ENCODE measurements around the gene NAGLU.
A peak's percentile ranks its signal among the peaks of the same experiment; 100 is the strongest.
"Not testable (repeated sequence)": the region's sequence is repeated elsewhere in the genome, so short reads cannot be mapped to it uniquely, and the experiment has no call there.

NAGLU gene

GRCh38 chr17:42521666-42522262, 14.3 kb upstream of the NAGLU start:
- no peak for DNase-seq

GRCh38 chr17:42522263-42522790, 13.7 kb upstream of the NAGLU start:
- no peak for DNase-seq

- DNase-seq, result no peak
These were observed 13.2 kb upstream of the NAGLU start for GRCh38 chr17:42522798-42523278.

GRCh38 chr17:42525221-42525620, 10.8 kb upstream of the NAGLU start:
- no peak for DNase-seq

GRCh38 chr17:42526031-42526444, 10.0 kb upstream of the NAGLU start:
- no peak for DNase-seq

- peak; percentile 46 for DNase-seq
These were observed 8.1 kb upstream of the NAGLU start for GRCh38 chr17:42527932-42528331.

GRCh38 chr17:42529061-42529460, 7.0 kb upstream of the NAGLU start:
- DNase-seq, result no peak

GRCh38 chr17:42530952-42531454, 5.0 kb upstream of the NAGLU start:
- no peak for DNase-seq

GRCh38 chr17:42531455-42532354, 4.3 kb upstream of the NAGLU start:
- peak; percentile 76 for DNase-seq

GRCh38 chr17:42535155-42536047, 640 bp upstream of the NAGLU start:
- DNase-seq, result no peak

- DNase-seq, result peak; percentile 89
These were observed 523 bp downstream of the NAGLU start for GRCh38 chr17:42536372-42537155.

- no peak for DNase-seq
These were observed 1.2 kb downstream of the NAGLU start for GRCh38 chr17:42537156-42537805.

- no peak for DNase-seq
These were observed 1.9 kb downstream of the NAGLU start for GRCh38 chr17:42537826-42538451.

GRCh38 chr17:42538482-42538881, 2.4 kb downstream of the NAGLU start:
- DNase-seq, result no peak

GRCh38 chr17:42540558-42540957, 4.5 kb downstream of the NAGLU start:
- DNase-seq, result not testable (repeated sequence)

GRCh38 chr17:42541041-42541833, 5.2 kb downstream of the NAGLU start:
- no peak for DNase-seq

GRCh38 chr17:42543190-42544079, 7.4 kb downstream of the NAGLU start:
- DNase-seq, result no peak

- no peak for DNase-seq
These were observed 8.8 kb downstream of the NAGLU start for GRCh38 chr17:42544874-42545283.
